H9 (cell line): ENCODE results near the gene PLEKHA8. TPM values are rescaled to one million over a fixed set of nuclear protein-coding genes. Genes with fewer than 3 reads are reported as not detected.

Experiments used
- DNase-seq: peaks from one replicate; pipeline ENCODE4 v3.0.0-alpha.2; 2017
- H2AFZ ChIP-seq: one replicate; pipeline ENCODE4 v1.6.1; 2013; ENCODE audit warnings: mild to moderate bottlenecking, low read length, control low read depth, moderate library complexity
- H2AK5ac ChIP-seq: 2 replicates; pipeline ENCODE4 v1.6.1; 2013; ENCODE audit warnings: low read length, control low read depth, mixed read lengths; ENCODE audit not compliant: insufficient read length
- H2BK120ac ChIP-seq: one replicate; pipeline ENCODE4 v1.6.1; 2013; ENCODE audit warnings: low read depth, mild to moderate bottlenecking, low read length, control low read depth, inconsistent platforms; ENCODE audit not compliant: poor library complexity, severe bottlenecking
- H2BK12ac ChIP-seq: 2 replicates; pipeline ENCODE4 v1.6.1; 2013; ENCODE audit warnings: low read length, control low read depth, mixed read lengths, low read depth; ENCODE audit not compliant: insufficient read length
- H2BK15ac ChIP-seq: 2 replicates; pipeline ENCODE4 v1.6.1; 2013; ENCODE audit warnings: low read depth, low read length, control low read depth
- H2BK20ac ChIP-seq: one replicate; pipeline ENCODE4 v1.6.1; 2013; ENCODE audit warnings: low read depth, mild to moderate bottlenecking, low read length, control low read depth, inconsistent platforms; ENCODE audit not compliant: poor library complexity, severe bottlenecking
- H2BK5ac ChIP-seq: 2 replicates; pipeline ENCODE4 v1.6.1; 2013; ENCODE audit warnings: low read length, control low read depth, mixed read lengths; ENCODE audit not compliant: insufficient read length
- H3K14ac ChIP-seq: 2 replicates; pipeline ENCODE4 v1.6.1; 2013; ENCODE audit warnings: low read length, control low read depth; ENCODE audit not compliant: insufficient read depth
- H3K18ac ChIP-seq: 2 replicates; pipeline ENCODE4 v1.6.1; 2013; ENCODE audit warnings: low read depth, mild to moderate bottlenecking, mixed read lengths, low read length, control low read depth; ENCODE audit not compliant: insufficient read length
- H3K23ac ChIP-seq: 2 replicates; pipeline ENCODE4 v1.6.1; 2013; ENCODE audit warnings: low read length, control low read depth, mixed read lengths, low read depth; ENCODE audit not compliant: insufficient read length
- H3K23me2 ChIP-seq: 2 replicates; pipeline ENCODE4 v1.6.1; 2013; ENCODE audit warnings: low read depth, mild to moderate bottlenecking, mixed read lengths, low read length, control low read depth; ENCODE audit not compliant: insufficient read length, poor library complexity, severe bottlenecking
- H3K27ac ChIP-seq: 2 replicates; pipeline ENCODE4 v1.5.1; 2013; ENCODE audit warnings: low read length, control low read depth, mixed read lengths, low read depth; ENCODE audit not compliant: insufficient read length
- H3K27me3 ChIP-seq: 2 replicates; pipeline ENCODE4 v1.6.1; 2013; ENCODE audit warnings: low read length, control low read depth, inconsistent platforms; ENCODE audit not compliant: insufficient read depth
- H3K4ac ChIP-seq: 2 replicates; pipeline ENCODE4 v1.6.1; 2013; ENCODE audit warnings: low read depth, mild to moderate bottlenecking, control low read depth, inconsistent platforms, low read length, moderate library complexity
- H3K4me1 ChIP-seq: 2 replicates; pipeline ENCODE4 v1.6.1; 2013; ENCODE audit warnings: low read length, control low read depth, inconsistent platforms; ENCODE audit not compliant: insufficient read depth
- H3K4me2 ChIP-seq: 2 replicates; pipeline ENCODE4 v1.6.1; 2013; ENCODE audit warnings: low read length, control low read depth, mixed read lengths; ENCODE audit not compliant: insufficient read length, insufficient read depth
- H3K56ac ChIP-seq: 2 replicates; pipeline ENCODE4 v1.6.1; 2013; ENCODE audit warnings: low read depth, mild to moderate bottlenecking, mixed read lengths, low read length, control low read depth; ENCODE audit not compliant: insufficient read length
- H3K79me1 ChIP-seq: 2 replicates; pipeline ENCODE4 v1.6.1; 2013; ENCODE audit warnings: low read depth, mild to moderate bottlenecking, moderate library complexity, low read length, control low read depth, inconsistent platforms; ENCODE audit not compliant: insufficient read depth, poor library complexity, severe bottlenecking
- H3K79me2 ChIP-seq: 2 replicates; pipeline ENCODE4 v1.6.1; 2013; ENCODE audit warnings: low read length, control low read depth, inconsistent platforms; ENCODE audit not compliant: insufficient read depth
- H3K9ac ChIP-seq: 2 replicates; pipeline ENCODE4 v1.6.1; 2013; ENCODE audit warnings: low read length, control low read depth, mixed read lengths; ENCODE audit not compliant: insufficient read length; ENCODE audit errors: extremely low read depth
- H3K9me3 ChIP-seq: one replicate; pipeline ENCODE4 v1.6.1; 2013; ENCODE audit warnings: low read depth, low read length, inconsistent platforms; ENCODE audit not compliant: control insufficient read depth
- H3T11ph ChIP-seq: one replicate; pipeline ENCODE4 v1.6.1; 2013; ENCODE audit warnings: mild to moderate bottlenecking, low read length, control low read depth, inconsistent platforms
- H4K20me1 ChIP-seq: one replicate; pipeline ENCODE4 v1.6.1; 2013; ENCODE audit not compliant: control insufficient read depth, insufficient read length, insufficient read depth
- H4K5ac ChIP-seq: 2 replicates; pipeline ENCODE4 v1.6.1; 2013; ENCODE audit warnings: low read depth, mild to moderate bottlenecking, mixed read lengths, low read length, control low read depth; ENCODE audit not compliant: insufficient read length
- H4K8ac ChIP-seq: replicated peaks from 2 replicates; pipeline ENCODE4 v1.6.1; 2013; ENCODE audit warnings: low read length, control low read depth, mixed read lengths, low read depth; ENCODE audit not compliant: insufficient read length
- H4K91ac ChIP-seq: 2 replicates; pipeline ENCODE4 v1.6.1; 2013; ENCODE audit warnings: low read depth, mild to moderate bottlenecking, moderate library complexity, mixed read lengths, low read length, control low read depth; ENCODE audit not compliant: insufficient read length
- H3K27ac Mint-ChIP-seq, 3 experiments: 2 replicates in 2 of 3; 3 replicates in 1 of 3; pipeline ENCODE4 v1.8.0; 2020 to 2021; ENCODE audit warnings: mixed read lengths in 3 of 3, mild to moderate bottlenecking in 1 of 3, moderate library complexity in 1 of 3
- H3K27me3 Mint-ChIP-seq: 2 replicates; pipeline ENCODE4 v1.8.0; 2021; ENCODE audit warnings: low read depth, mild to moderate bottlenecking, moderate library complexity, mixed read lengths
- H3K36me3 Mint-ChIP-seq, 3 experiments: 2 replicates in 2 of 3; 3 replicates in 1 of 3; pipeline ENCODE4 v1.8.0; 2020 to 2021; ENCODE audit warnings: low read depth in 3 of 3, mixed read lengths in 3 of 3; ENCODE audit not compliant: insufficient read depth in 1 of 3
- H3K4me1 Mint-ChIP-seq, 2 experiments: 2 replicates each; pipeline ENCODE4 v1.8.0; 2020; ENCODE audit warnings: mixed read lengths in 2 of 2
- H3K4me3 Mint-ChIP-seq, 2 experiments: 2 replicates in 1 of 2; 3 replicates in 1 of 2; pipeline ENCODE4 v1.8.0; 2020 to 2021; ENCODE audit warnings: mild to moderate bottlenecking in 2 of 2, mixed read lengths in 2 of 2, moderate library complexity in 1 of 2
- H3K9me3 Mint-ChIP-seq, 2 experiments: 2 replicates in 1 of 2; 3 replicates in 1 of 2; pipeline ENCODE4 v1.8.0; 2020; ENCODE audit warnings: mild to moderate bottlenecking in 2 of 2, mixed read lengths in 2 of 2, moderate library complexity in 1 of 2
- CTCF ChIP-seq: fragments of 200-600 bp; sonication (generic); conservative IDR thresholded peaks from 3 replicates; pipeline ENCODE4 v1.8.0; 2021; ENCODE audit warnings: antibody characterized with exemption, mild to moderate bottlenecking
- WGBS: extraction: QIAGEN DNeasy Blood & Tissue Kit; methylation state at CpG from one replicate; pipeline ENCODE4 v1.1.7; 2013; ENCODE audit warnings: missing lambda C conversion rate, low lambda C conversion rate, mixed read lengths; ENCODE audit not compliant: insufficient read length; ENCODE audit errors: extremely low coverage; 5-methylcytosine and 5-hydroxymethylcytosine counted together
- total RNA-seq: library from RNA; stranded (reverse); gene quantifications from 2 replicates; pipeline ENCODE4 v1.2.1, GENCODE V29; 2021

PLEKHA8 gene
- total RNA-seq, 1 experiment from 2014 or later = 37.0 TPM

- Histone ChIP-seq H2BK120ac (no peak overlapping the region), H3K4me1 (peaks cover 5% of the 10 kb centered on the region; the same call in 1 of the 2 replicates), H3K27ac (no peak overlapping the region), H3K18ac (no peak overlapping the region), H4K91ac (no peak overlapping the region), H3K79me2 (peaks cover 16% of the 10 kb centered on the region; the same call in 1 of the 2 replicates), H3K4ac (no peak overlapping the region), H2AK5ac (no peak overlapping the region), H3T11ph (no peak overlapping the region), H4K8ac (no peak overlapping the region), H3K79me1 (peaks cover 3% of the 10 kb centered on the region), H2BK15ac (no peak overlapping the region), H4K5ac (no peak overlapping the region), H3K23me2 (peaks cover 8% of the 10 kb centered on the region), H3K9me3 (no peaks in the 10 kb centered on the region), H3K27me3 (no peaks in the 10 kb centered on the region), H2BK5ac (no peak overlapping the region), H2BK20ac (no peak overlapping the region), H3K56ac (no peak overlapping the region), H2BK12ac (peak overlapping the region; percentile 2), H4K20me1 (no peaks in the 10 kb centered on the region), H2AFZ (no peak overlapping the region), H3K14ac (no peak overlapping the region; the same call in 1 of the 2 replicates), H3K4me2 (peak overlapping the region; percentile 59), H3K23ac (no peak overlapping the region), H3K9ac (peak overlapping the region; percentile 23)
- Mint-ChIP-seq H3K27me3 (peaks cover 5% of the 10 kb centered on the region; the same call in 1 of the 2 replicates), H3K4me3 (peak overlapping the region; percentile 91), H3K9me3 (peaks cover 5% of the 10 kb centered on the region in 2 experiments; a peak in 4 of 5 replicates), H3K4me1 (peaks cover 16 to 17% of the 10 kb centered on the region in 2 experiments), H3K36me3 (peaks cover 0 to 19% (median 0%) of the 10 kb centered on the region in 3 experiments), H3K27ac (peak overlapping the region in 2 of 3 experiments; percentile 32 to 98; a peak in 3 of 7 replicates)
- DNase-seq = no peak
- TF ChIP-seq CTCF = no peak
- no CpG with 5 or more reads among the region's 8 CpGs for WGBS
Observed at GRCh38 chr7:29987811-29988317, 40.3 kb upstream of the PLEKHA8 start.
